Astrocyte (in vitro differentiated cells and primary cell): ENCODE results near the gene THAP2. TPM values are rescaled to one million over a fixed set of nuclear protein-coding genes. Genes with fewer than 3 reads are reported as not detected.

ENCODE experiments used
- DNase-seq: peaks from one replicate; pipeline ENCODE4 v3.0.0-alpha.2; 2010; ENCODE audit warnings: low read depth
- FAIRE-seq: peaks from 2 replicates; lab custom pipeline; 2011; peaks lifted over from hg19 to GRCh38; lab: Jason Lieb, UNC
- H2AFZ ChIP-seq: 2 replicates; pipeline ENCODE4 v1.6.0; 2012; ENCODE audit warnings: low read depth, low read length, inconsistent platforms
- H3K27ac ChIP-seq: 2 replicates; pipeline ENCODE4 v1.5.1; 2011; ENCODE audit warnings: low read depth, low read length, inconsistent platforms
- H3K27me3 ChIP-seq: 2 replicates; pipeline ENCODE4 v1.6.0; 2011; ENCODE audit warnings: low read length, inconsistent platforms; ENCODE audit not compliant: insufficient read depth
- H3K36me3 ChIP-seq: 2 replicates; pipeline ENCODE4 v1.5.1; 2011; ENCODE audit warnings: low read length, inconsistent platforms; ENCODE audit not compliant: insufficient read depth
- H3K4me1 ChIP-seq: 2 replicates; pipeline ENCODE4 v1.5.1; 2011; ENCODE audit warnings: low read length, inconsistent platforms; ENCODE audit not compliant: insufficient read depth
- H3K4me2 ChIP-seq: 2 replicates; pipeline ENCODE4 v1.6.0; 2012; ENCODE audit warnings: low read length, inconsistent platforms
- H3K4me3 ChIP-seq: 2 replicates; pipeline ENCODE4 v1.5.1; 2011; ENCODE audit warnings: low read depth, mild to moderate bottlenecking, low read length, inconsistent platforms; ENCODE audit not compliant: insufficient read depth
- H3K79me2 ChIP-seq: 2 replicates; pipeline ENCODE4 v1.6.0; 2012; ENCODE audit warnings: mild to moderate bottlenecking, low read length, inconsistent platforms; ENCODE audit not compliant: insufficient read depth
- H3K9ac ChIP-seq: 2 replicates; pipeline ENCODE4 v1.6.0; 2012; ENCODE audit warnings: mild to moderate bottlenecking, low read length, inconsistent platforms
- H3K9me3 ChIP-seq: 2 replicates; pipeline ENCODE4 v1.5.1; 2012; ENCODE audit warnings: low read depth, mild to moderate bottlenecking, low read length, inconsistent platforms; ENCODE audit not compliant: insufficient read depth
- H4K20me1 ChIP-seq: 2 replicates; pipeline ENCODE4 v1.6.0; 2012; ENCODE audit warnings: low read length, inconsistent platforms; ENCODE audit not compliant: insufficient read depth
- H3K27ac Mint-ChIP-seq: one replicate; pipeline ENCODE4 v1.8.0; 2021; ENCODE audit warnings: mild to moderate bottlenecking, mixed read lengths; ENCODE audit not compliant: unreplicated experiment
- H3K27me3 Mint-ChIP-seq: one replicate; pipeline ENCODE4 v1.8.0; 2021; ENCODE audit warnings: low read depth, mixed read lengths; ENCODE audit not compliant: unreplicated experiment
- H3K36me3 Mint-ChIP-seq: one replicate; pipeline ENCODE4 v1.8.0; 2021; ENCODE audit warnings: low read depth, mixed read lengths; ENCODE audit not compliant: unreplicated experiment
- H3K4me1 Mint-ChIP-seq: one replicate; pipeline ENCODE4 v1.8.0; 2021; ENCODE audit warnings: low read depth, mixed read lengths; ENCODE audit not compliant: unreplicated experiment
- H3K4me3 Mint-ChIP-seq: one replicate; pipeline ENCODE4 v1.8.0; 2021; ENCODE audit warnings: mild to moderate bottlenecking, moderate library complexity, mixed read lengths; ENCODE audit not compliant: unreplicated experiment
- H3K9me3 Mint-ChIP-seq: one replicate; pipeline ENCODE4 v1.8.0; 2021; ENCODE audit warnings: mild to moderate bottlenecking, mixed read lengths; ENCODE audit not compliant: unreplicated experiment
- EZH2 ChIP-seq: IDR thresholded peaks from 2 replicates; pipeline ENCODE4 v1.6.1; 2012; ENCODE audit warnings: mild to moderate bottlenecking, low read length, inconsistent platforms; ENCODE audit not compliant: insufficient read depth
- total RNA-seq: library from RNA; stranded (reverse); gene quantifications from 2 replicates; pipeline ENCODE4 v1.2.1, GENCODE V29; 2021
- TF ChIP-seq, protein P1 (sequence below): IDR thresholded peaks from 2 replicates; pipeline ENCODE4 v1.5.1; 2011; ENCODE audit warnings: low read depth, mild to moderate bottlenecking, inconsistent platforms, low read length, moderate library complexity; ENCODE audit not compliant: insufficient read depth

The THAP2 gene
- total RNA-seq, 1 donor from 2014 or later = 6.3 TPM

DNA sequence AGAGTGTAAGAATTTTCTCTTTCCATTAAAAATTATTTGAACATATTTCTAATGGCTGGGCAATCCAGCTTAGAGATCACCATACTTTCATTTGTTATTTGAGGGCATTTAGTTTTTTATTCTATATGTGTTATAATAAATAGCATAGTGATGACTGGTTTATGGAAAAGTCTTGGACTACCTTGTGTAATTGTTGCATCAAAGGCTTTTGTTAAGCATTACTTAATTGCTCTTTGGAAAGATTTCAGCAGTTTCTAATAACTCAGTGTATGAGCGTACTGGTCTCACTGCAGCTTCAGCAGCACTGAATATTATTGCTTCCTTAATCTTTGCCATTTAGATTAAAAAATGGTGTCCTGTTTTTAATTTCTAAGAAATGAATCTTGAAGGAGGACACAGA lies 44.6 kb downstream of the THAP2 start:
- H3K9me3 ChIP-seq = no peaks in the 10 kb centered on the region
- TF ChIP-seq, protein P1, sequence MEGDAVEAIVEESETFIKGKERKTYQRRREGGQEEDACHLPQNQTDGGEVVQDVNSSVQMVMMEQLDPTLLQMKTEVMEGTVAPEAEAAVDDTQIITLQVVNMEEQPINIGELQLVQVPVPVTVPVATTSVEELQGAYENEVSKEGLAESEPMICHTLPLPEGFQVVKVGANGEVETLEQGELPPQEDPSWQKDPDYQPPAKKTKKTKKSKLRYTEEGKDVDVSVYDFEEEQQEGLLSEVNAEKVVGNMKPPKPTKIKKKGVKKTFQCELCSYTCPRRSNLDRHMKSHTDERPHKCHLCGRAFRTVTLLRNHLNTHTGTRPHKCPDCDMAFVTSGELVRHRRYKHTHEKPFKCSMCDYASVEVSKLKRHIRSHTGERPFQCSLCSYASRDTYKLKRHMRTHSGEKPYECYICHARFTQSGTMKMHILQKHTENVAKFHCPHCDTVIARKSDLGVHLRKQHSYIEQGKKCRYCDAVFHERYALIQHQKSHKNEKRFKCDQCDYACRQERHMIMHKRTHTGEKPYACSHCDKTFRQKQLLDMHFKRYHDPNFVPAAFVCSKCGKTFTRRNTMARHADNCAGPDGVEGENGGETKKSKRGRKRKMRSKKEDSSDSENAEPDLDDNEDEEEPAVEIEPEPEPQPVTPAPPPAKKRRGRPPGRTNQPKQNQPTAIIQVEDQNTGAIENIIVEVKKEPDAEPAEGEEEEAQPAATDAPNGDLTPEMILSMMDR = no peak
- no peak for TF ChIP-seq EZH2
- no peak overlapping the region for H3K9ac ChIP-seq
- H3K27ac ChIP-seq = no peak overlapping the region
- no peak overlapping the region for H3K4me3 Mint-ChIP-seq
- H3K9me3 Mint-ChIP-seq = peaks cover 6% of the 10 kb centered on the region
- DNase-seq = no peak
- H3K27me3 Mint-ChIP-seq = no peaks in the 10 kb centered on the region
- no peak overlapping the region for H3K4me3 ChIP-seq
- H3K4me1 Mint-ChIP-seq = peaks cover 18% of the 10 kb centered on the region
- H3K27ac Mint-ChIP-seq = no peak overlapping the region
- H3K36me3 Mint-ChIP-seq = peaks cover 3% of the 10 kb centered on the region
- no peaks in the 10 kb centered on the region for H3K79me2 ChIP-seq
- H3K4me2 ChIP-seq = no peak overlapping the region
- peaks cover 15% of the 10 kb centered on the region for H3K4me1 ChIP-seq
- H3K27me3 ChIP-seq = no peaks in the 10 kb centered on the region
- H4K20me1 ChIP-seq = no peaks in the 10 kb centered on the region
- FAIRE-seq = no peak
- no peaks in the 10 kb centered on the region for H3K36me3 ChIP-seq
- no peak overlapping the region for H2AFZ ChIP-seq

DNA sequence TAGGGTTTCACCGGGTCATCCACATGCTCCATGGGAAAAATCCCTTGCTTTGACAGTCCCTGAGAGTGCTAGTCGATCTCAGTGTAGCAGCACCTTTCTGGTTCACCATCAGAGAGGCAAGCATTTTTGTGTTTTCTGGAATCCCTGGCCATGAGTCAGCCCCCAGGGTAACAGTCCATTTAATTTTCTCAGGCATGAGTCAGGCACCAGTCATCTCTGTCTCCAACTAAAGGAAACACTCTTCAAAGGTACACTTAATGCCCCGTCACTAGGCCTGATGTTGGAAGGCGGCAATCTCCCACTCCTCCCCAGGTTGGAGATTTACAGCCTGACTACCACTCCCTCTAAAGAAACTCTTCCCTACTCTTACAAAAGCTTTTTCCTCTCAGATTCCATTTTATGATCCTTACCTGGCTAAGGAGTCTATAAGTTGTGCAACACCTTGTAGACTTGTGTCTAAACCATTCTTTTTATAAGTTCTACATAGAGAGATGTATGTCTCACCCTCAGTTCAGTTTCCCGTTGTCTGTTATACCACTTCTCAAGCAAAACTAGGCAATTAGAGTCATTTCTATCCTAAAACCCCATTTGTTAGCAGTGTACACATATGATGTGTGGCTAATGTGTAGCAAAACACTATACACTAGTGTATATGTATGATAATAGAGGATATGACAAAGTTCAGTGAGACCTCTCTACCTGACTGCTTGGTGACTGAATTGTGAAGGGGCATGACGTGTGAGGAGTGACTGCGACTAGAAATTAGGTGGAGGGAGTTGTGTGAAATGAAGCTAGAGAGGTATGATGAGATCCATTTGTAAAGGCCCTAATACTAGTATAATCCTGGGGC lies 46.4 kb downstream of the THAP2 start:
- Histone ChIP-seq H3K9me3 (no peaks in the 10 kb centered on the region), H3K27ac (peak overlapping the region; percentile 84), H3K9ac (peak overlapping the region; percentile 50), H2AFZ (peak overlapping the region; percentile 43), H3K36me3 (no peaks in the 10 kb centered on the region), H3K27me3 (no peaks in the 10 kb centered on the region), H3K79me2 (no peaks in the 10 kb centered on the region), H4K20me1 (no peaks in the 10 kb centered on the region), H3K4me1 (peaks cover 15% of the 10 kb centered on the region), H3K4me2 (peak overlapping the region; percentile 69), H3K4me3 (peak overlapping the region; percentile 3)
- Mint-ChIP-seq H3K36me3 (peaks cover 3% of the 10 kb centered on the region), H3K27me3 (no peaks in the 10 kb centered on the region), H3K27ac (peak overlapping the region; percentile 87), H3K4me1 (peaks cover 18% of the 10 kb centered on the region), H3K4me3 (no peak overlapping the region), H3K9me3 (peaks cover 10% of the 10 kb centered on the region)
- no peak for TF ChIP-seq EZH2
- TF ChIP-seq, protein P1 = no peak
- FAIRE-seq (peak; percentile 94), DNase-seq (peak; percentile 91)

DNA sequence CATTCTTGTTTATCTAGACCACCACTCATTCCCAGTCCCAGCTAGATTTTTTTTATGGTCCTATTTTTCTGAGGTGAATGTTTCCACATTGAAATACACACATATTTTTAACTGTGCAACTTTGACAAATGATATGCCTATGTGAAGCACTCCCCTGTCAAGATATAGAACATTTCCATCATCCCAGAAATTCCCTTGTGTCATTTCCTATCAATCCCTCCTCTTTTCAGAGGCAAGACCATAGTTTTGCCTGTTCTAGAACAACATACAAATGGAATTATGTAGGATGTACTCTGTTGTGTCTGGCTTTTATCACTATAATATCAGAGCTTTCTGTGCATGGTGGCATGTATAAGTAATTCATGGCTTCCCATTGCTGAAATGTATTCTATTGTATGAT lies 54.5 kb downstream of the THAP2 start:
- Histone ChIP-seq H3K27ac (no peak overlapping the region), H3K4me2 (no peak overlapping the region), H2AFZ (no peak overlapping the region), H3K36me3 (no peaks in the 10 kb centered on the region), H3K27me3 (no peaks in the 10 kb centered on the region), H3K9ac (no peak overlapping the region), H3K4me1 (no peaks in the 10 kb centered on the region), H4K20me1 (no peaks in the 10 kb centered on the region), H3K79me2 (no peaks in the 10 kb centered on the region), H3K4me3 (no peak overlapping the region), H3K9me3 (no peaks in the 10 kb centered on the region)
- Mint-ChIP-seq H3K27me3 (no peaks in the 10 kb centered on the region), H3K9me3 (peaks cover 4% of the 10 kb centered on the region), H3K4me1 (no peaks in the 10 kb centered on the region), H3K27ac (no peak overlapping the region), H3K36me3 (no peaks in the 10 kb centered on the region), H3K4me3 (no peak overlapping the region)
- no peak for FAIRE-seq
- TF ChIP-seq EZH2 = no peak
- TF ChIP-seq, protein P1 = no peak
- no peak for DNase-seq
